HG02870 (cell line): ENCODE data around the gene KIF3A.

Experiments
- ATAC-seq: cut with Tn5 transposase; IDR thresholded peaks from one replicate; pipeline ENCODE4 v1.9.1; 2021; ENCODE audit warnings: mild to moderate bottlenecking, moderate library complexity; ENCODE audit not compliant: unreplicated experiment

The KIF3A gene

DNA sequence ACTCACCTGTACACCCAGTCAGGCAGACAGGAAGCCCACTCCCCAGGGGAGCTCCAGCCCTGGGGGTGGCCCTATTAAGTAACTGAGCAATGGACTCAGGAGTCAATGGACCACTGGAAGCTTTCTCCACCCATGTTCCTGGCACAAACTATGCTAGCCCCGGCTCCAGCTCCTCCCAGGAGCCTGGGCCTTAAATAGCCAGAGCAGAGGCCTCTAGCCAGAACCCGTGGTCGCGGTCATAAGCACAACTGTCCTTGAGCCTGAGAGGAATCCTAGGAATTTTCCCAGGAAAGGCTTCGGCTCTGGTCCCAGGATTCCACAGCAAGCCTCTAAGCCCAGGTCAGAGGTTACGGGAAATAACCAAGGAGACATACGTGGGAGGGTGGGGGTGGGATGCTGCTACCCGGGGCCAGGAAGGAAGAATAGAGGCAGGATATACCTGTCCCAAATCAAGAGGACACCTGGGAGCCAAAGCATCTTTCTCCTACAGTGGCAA is 34.2 kb upstream of the KIF3A start:
- no peak for ATAC-seq

DNA sequence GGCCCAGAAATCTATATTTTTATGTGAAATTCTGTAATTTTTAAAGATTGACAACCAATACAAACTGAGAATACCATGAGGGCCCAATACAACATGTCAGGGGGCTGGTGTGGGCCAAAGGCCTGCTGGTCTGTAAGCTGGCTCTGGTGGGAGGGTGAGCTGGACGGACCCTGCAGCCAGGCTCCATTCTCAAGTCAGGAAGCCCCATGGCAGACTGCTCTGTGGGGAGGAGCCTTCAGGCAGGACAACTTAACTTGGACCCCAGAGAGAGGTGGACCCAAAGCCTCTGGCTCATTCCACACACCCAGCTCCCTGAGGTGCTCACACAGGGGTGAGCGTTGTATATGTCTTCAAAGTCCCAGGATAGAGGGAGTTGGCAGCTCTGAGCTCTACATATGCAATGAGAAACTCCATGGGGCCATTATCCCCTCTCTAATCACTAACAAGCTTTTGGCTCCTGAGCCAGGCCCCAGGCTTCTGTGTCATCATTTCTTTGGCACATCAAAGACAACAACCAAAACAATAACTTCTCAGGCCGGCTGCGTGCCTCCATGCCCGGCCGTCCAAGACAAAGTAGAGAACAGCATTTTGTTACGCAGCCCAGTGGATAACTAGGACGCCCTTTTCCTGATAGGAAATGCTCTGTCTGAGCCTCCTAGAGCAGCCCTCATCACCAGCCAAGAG is 33.3 kb upstream of the KIF3A start:
- ATAC-seq, result no peak

DNA sequence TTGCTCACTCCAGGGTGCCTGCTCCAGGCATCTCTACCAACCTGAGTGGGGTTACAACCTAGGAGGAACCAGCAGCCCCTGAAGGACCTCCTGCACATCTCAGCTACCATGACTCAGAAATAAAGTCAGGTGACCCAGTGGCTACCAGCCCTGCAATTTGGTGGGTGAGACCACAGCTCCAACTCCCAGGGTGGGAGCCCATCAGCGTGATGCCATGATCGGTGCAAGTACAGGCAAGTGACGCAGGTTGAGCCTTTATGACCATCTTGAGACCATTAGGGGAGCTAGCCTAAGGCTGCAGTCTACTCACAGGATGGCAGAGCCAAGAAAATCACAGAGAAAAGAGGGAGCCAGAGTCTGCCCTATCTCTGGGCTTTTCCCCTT is 31.1 kb upstream of the KIF3A start:
- ATAC-seq, result no peak

DNA sequence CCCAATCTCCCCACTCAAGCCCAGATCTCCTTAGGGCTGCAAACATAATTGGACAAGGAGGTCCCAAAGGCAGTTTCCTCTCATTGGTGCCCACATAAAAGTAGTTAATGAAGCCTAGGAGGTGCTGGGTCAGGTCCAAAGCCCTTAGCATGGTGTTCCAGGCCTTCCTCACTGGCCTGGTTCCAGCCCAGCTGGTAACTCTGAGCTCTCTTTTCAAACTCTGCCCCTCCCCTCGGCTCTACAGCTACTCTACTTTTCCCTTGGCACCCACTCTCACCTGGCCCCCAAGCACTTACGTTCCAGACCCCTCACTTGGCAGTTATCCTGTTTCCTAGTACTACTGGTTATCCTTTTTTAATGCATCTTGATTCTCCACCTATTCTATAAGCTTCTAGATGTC is 29.8 kb upstream of the KIF3A start:
- ATAC-seq, result no peak

DNA sequence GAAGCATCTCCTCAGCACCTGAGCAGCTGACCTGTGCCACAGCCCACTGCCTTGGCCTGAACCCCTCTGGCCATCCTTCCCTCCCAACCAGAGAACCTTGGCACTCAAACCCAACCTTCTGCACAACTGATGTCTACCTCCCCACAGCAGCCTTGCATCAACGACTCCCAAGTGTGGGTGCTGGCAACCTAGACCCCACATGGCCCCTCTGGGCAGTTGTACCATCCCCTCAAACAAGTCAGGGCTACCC is 29.4 kb upstream of the KIF3A start:
- no peak for ATAC-seq

GRCh38 chr5:132766020-132766805 is 28.9 kb upstream of the KIF3A start:
- ATAC-seq, result no peak

DNA sequence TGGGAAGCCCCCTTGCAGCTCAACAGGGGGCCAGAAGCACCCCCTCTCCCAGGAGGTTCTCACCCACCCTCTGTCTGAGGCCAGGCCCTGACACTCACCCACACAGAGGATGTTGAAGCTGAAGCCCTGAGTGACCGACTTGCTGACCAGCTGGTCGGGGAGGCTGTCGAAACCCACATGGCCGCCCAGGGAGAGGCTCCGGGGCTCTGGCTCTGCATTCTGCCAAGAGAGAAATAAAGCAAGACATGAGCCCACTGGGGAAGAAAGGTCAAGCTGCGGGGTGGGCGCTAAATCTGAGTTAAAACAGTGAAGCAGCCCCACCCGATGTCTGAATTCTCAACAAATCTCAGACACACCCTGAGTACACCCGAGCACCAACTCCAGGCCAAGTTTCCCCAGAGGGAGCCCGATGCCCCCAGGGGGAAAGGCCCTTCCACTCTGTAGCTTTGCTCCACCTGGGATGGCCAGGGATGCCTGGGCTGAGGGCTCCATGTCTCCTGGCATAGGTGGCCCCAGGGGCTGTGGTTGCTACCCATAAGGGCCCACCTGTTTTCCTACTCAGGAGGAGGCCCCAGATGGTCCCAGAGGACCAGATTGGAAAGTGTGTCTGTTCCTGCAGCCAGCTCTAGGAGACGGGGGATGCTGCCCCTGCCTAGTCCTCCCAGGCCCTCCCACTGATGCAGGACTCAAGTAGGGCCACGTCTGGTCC is 28.1 kb upstream of the KIF3A start:
- no peak for ATAC-seq

GRCh38 chr5:132764671-132765238 is 27.4 kb upstream of the KIF3A start:
- no peak for ATAC-seq

DNA sequence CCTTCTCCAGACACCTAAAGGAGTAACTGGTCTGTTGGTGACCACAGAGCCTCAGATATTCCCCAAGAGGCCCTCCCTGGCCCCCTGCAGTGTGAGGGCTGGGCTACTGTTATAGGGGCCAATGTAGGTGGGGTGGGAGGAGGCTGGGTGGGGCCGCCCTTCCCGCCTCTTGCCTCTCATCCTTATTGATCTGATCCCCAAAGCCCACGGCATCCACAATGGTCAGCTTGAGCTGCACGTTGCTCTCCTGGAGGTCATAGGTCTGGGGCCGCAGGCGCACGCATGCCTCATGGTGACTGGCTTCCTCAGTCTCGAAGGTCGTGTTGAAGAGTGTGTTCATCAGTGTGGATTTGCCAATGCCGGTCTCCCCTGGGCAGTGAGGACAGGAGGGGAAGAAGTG is 26.7 kb upstream of the KIF3A start:
- no peak for ATAC-seq

GRCh38 chr5:132763181-132764036 is 26.1 kb upstream of the KIF3A start:
- no peak for ATAC-seq

GRCh38 chr5:132762246-132763000 is 25.1 kb upstream of the KIF3A start:
- no peak for ATAC-seq

DNA sequence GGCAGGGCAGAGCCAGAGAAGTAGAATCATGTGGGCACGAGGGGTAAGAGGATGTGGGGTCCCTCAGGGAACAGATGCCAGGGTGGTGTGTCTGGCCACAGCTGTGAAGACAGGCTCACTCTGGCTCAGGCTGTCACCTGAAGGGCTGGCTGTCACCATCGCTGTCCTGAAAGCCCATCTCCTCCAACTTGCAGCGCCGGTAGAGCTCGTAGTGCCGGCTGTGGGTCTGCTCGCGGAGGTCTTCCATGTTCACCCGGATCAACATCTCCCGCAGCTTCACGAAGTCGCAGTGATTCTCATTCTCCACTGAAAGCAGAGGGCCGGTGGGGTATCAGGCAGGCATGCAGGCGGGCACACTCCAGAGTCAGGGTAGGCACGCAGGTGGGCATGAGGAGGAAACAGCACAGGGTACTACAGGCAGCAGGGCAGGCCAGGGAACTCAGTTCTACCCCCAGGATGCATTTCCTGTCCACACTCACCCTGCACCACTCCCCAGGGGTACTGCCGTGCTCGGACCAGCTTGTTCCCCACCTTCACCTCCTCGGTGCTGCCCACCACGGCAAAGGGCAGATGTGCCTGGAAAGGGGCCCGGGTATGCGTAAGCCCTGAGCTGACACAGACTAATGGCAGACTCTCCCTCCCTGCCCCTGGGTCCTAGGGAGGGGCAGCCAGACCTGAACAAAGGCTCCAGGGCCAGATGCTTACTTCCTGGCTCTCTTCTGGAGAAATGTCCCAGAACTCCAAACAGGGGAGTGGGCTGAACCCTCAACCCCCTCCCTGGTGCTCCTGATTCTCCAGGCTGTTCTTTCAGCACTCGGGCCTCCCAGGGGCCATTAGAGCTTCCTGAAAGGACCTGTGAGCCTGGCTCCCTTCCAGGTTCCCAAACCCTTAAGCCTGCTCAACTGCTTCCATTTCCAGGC is 24.2 kb upstream of the KIF3A start:
- ATAC-seq, result no peak

DNA sequence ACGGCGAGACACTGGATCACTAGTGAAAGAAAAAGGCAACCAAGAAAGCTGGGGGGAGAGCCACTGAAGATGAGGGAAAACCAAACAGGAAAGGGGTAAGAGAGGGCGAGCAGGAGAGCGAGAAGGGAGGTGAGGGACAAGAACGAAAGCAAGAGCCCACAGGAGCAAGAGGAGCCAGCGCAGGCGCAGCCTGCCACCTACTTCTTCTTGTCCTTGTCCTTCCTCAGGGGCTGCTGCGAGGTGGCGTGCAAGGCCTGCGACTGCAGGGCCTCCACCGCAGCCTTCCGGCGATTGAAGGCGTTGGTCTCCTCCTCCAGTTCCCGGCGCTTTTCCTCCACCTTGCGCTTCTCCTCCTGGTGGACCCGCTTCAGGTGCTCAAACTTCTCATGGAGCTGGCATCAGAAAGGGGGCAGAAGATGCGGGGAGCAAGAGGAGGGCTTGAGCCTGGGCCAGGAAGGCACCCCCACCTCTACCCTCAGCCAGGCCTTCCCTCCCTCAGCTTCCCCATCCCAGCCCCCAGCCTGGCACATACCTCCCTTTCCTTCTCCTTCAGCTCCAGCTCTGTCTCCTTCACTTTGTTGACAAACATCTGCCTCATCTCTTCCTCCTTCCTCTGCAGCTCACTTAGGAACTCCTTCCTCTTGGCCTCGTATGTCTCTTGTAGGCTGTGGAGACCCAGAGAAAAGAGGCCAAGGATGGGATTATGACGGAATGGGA is 23.4 kb upstream of the KIF3A start:
- no peak for ATAC-seq

GRCh38 chr5:132760049-132760420 is 22.7 kb upstream of the KIF3A start:
- no peak for ATAC-seq

DNA sequence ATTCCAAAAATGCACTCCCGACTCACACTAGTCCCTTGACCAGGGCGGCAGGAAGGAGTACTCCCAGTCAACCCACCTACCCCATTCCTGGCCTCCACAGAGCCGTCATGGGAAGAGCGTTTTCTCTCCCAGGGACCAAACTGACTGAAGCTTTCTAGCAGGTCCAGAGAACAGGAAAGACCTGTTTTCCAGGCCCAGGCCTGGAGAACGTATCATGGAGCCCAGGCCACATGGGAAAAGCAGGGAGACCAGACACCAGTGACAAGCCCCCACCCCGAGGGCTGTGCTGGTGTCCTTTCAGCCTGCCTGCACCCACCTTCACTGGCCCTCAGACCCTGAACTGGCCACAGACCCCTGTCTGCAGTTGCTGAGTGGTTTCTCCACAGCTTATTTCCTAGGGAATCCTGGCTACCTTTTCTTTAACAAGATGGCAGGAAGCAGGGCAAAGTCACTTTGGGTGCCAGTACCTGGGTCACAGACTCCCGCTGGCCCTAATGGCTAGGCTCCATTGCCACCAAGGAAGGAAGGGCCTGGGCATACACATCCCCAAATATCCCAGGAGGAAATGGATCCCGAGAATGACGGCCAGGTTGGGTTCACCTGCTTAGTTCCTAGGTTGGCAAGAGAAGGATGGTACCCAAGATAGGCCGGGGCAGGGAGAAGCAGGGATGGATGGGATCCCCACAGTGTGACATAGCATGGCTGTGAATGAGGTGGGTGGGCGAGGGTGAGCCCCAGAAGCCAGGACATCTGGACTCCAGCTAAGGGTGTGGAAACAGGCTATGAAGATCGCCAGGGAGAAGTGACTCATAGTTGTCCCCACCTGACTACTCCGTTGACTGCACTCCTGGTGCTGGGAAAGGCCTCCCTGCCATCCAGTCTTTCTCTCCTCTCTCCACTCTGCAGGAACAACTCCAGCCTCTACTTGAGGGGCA is 22.0 kb upstream of the KIF3A start:
- no peak for ATAC-seq

GRCh38 chr5:132758451-132758850 is 21.1 kb upstream of the KIF3A start:
- no peak for ATAC-seq

- no peak for ATAC-seq
Observed at GRCh38 chr5:132756542-132756941, 19.2 kb upstream of the KIF3A start.
